DOHH2 (cell line): Measurements from ENCODE around the gene SKA2.

Source experiments
- CTCF ChIP-seq: fragments of 200-600 bp; sonication (generic); IDR thresholded peaks from one replicate; pipeline ENCODE4 v1.5.1; 2014; ENCODE audit warnings: antibody characterized with exemption, mild to moderate bottlenecking, low read depth, low read length; ENCODE audit not compliant: poor library complexity, severe bottlenecking
- EZH2phosphoT487 ChIP-seq: fragments of 200-600 bp; sonication (generic); IDR thresholded peaks from 2 replicates; pipeline ENCODE4 v1.6.1; 2017; ENCODE audit warnings: borderline replicate concordance, mild to moderate bottlenecking, antibody characterized with exemption, low read length, moderate library complexity, mixed read lengths

- TF ChIP-seq CTCF: no peak
- no peak for TF ChIP-seq EZH2phosphoT487
These were observed at the start of gene SKA2 for GRCh38 chr17:59154721-59155438.
